Kidney epithelial cell (primary cell): Measurements from ENCODE around the gene CYTH2. TPM values are rescaled to one million over a fixed set of nuclear protein-coding genes. Genes with fewer than 3 reads are reported as not detected.

ENCODE experiments used
- DNase-seq: peaks from one replicate; pipeline ENCODE4 v3.0.0-alpha.2; 2010; ENCODE audit warnings: low read depth
- H3K27me3 ChIP-seq: 2 replicates; pipeline ENCODE4 v1.6.0; 2011; ENCODE audit warnings: low read length; ENCODE audit not compliant: control insufficient read depth, insufficient read depth
- H3K36me3 ChIP-seq: 2 replicates; pipeline ENCODE4 v1.5.1; 2011; ENCODE audit warnings: low read length; ENCODE audit not compliant: control insufficient read depth, insufficient read depth
- H3K4me3 ChIP-seq: 2 replicates; pipeline ENCODE4 v1.5.1; 2011; ENCODE audit warnings: low read depth, mild to moderate bottlenecking, control low read depth, low read length
- CTCF ChIP-seq: IDR thresholded peaks from 2 replicates; pipeline ENCODE4 v1.5.1; 2011; ENCODE audit warnings: mild to moderate bottlenecking, moderate library complexity, low read length, control low read depth, inconsistent platforms; ENCODE audit not compliant: insufficient read depth, poor library complexity, severe bottlenecking
- total RNA-seq: library from RNA; depleted of rRNA; stranded (reverse); fragments of >200 nt; gene quantifications from 2 replicates; pipeline ENCODE4 v1.2.3, GENCODE V29; 2015

CYTH2 gene
- total RNA-seq, 1 donor from 2014 or later: 77.3 TPM

GRCh38 chr19:48448563-48448962 is 20.6 kb upstream of the CYTH2 start:
- no peak overlapping the region for H3K4me3 ChIP-seq
- H3K36me3 ChIP-seq: peaks cover 1% of the 10 kb centered on the region
- DNase-seq: no peak
- H3K27me3 ChIP-seq: peaks cover 8% of the 10 kb centered on the region
- TF ChIP-seq CTCF: no peak

- TF ChIP-seq CTCF: no peak
- Histone ChIP-seq H3K36me3 (peaks cover 1% of the 10 kb centered on the region), H3K27me3 (no peaks in the 10 kb centered on the region), H3K4me3 (no peak overlapping the region)
- DNase-seq: no peak
These were observed 18.7 kb upstream of the CYTH2 start for GRCh38 chr19:48450441-48450840.

GRCh38 chr19:48450863-48451262 is 18.3 kb upstream of the CYTH2 start:
- no peak for DNase-seq
- no peak for TF ChIP-seq CTCF
- Histone ChIP-seq H3K4me3 (no peak overlapping the region), H3K36me3 (peaks cover 3% of the 10 kb centered on the region), H3K27me3 (no peaks in the 10 kb centered on the region)

- peaks cover 3% of the 10 kb centered on the region for H3K36me3 ChIP-seq
- no peaks in the 10 kb centered on the region for H3K27me3 ChIP-seq
- no peak for DNase-seq
- TF ChIP-seq CTCF: no peak
- no peak overlapping the region for H3K4me3 ChIP-seq
These were observed 17.5 kb upstream of the CYTH2 start for GRCh38 chr19:48451624-48452023.

- no peak for TF ChIP-seq CTCF
- DNase-seq: no peak
- Histone ChIP-seq H3K4me3 (no peak overlapping the region), H3K27me3 (no peaks in the 10 kb centered on the region), H3K36me3 (peaks cover 3% of the 10 kb centered on the region)
These were observed 16.6 kb upstream of the CYTH2 start for GRCh38 chr19:48452289-48453190.
